ENCODE measurements around the gene MAN1B1. TPM values are rescaled to one million over a fixed set of nuclear protein-coding genes. Genes with fewer than 3 reads are reported as not detected.

MAN1B1 gene
- total and polyA plus RNA-seq, 2 of the 8 experiments (the other 6 are each of a cell fraction or from before 2014, with no cell fraction given): 33.7 to 36.3 TPM

- Histone ChIP-seq H2BK20ac (ENCODE audit: low read length) (no peak overlapping the region), H3K79me2 (ENCODE audit: control insufficient read depth in 1 of 2, insufficient read depth in 2 of 2, low read length in 2 of 2) (no peaks in the 10 kb centered on the region), H3K14ac (ENCODE audit: insufficient read length) (no peak overlapping the region), H3K9ac (replicated peaks in 1 of 4; ENCODE audit: extremely low read depth in 1 of 4, low read depth in 3 of 4, low read length in 3 of 4) (no peak overlapping the region), H3K27me3 (replicated peaks in 1 of 4; ENCODE audit: control insufficient read depth in 3 of 4, extremely low read depth in 1 of 4, insufficient read depth in 3 of 4, low read length in 3 of 4) (peaks cover 21 to 77% (median 59%) of the 10 kb centered on the region in 4 experiments), H2AK5ac (ENCODE audit: low read depth, low read length) (no peak overlapping the region), H2BK5ac (ENCODE audit: low read depth, low read length) (no peak overlapping the region), H3K4me3 (ENCODE audit: extremely low read depth in 1 of 4, insufficient read depth in 2 of 4, low read depth in 3 of 4, low read length in 4 of 4) (no peak overlapping the region), H4K8ac (ENCODE audit: extremely low read depth, insufficient read depth, low read length) (no peak overlapping the region), H3K23ac (ENCODE audit: insufficient read length) (no peak overlapping the region), H2BK15ac (ENCODE audit: low read length) (no peak overlapping the region), H3K4me2 (ENCODE audit: insufficient read depth in 1 of 2, low read depth in 2 of 2, low read length in 2 of 2) (no peak overlapping the region), H2BK12ac (ENCODE audit: low read depth, low read length) (no peak overlapping the region), H3K9me3 (ENCODE audit: insufficient read depth in 2 of 2, low read depth in 1 of 2, low read length in 1 of 2) (no peaks in the 10 kb centered on the region), H3K27ac (ENCODE audit: low read depth, low read length) (no peak overlapping the region), H3K36me3 (ENCODE audit: control insufficient read depth in 2 of 4, insufficient read depth in 4 of 4, low read length in 3 of 4) (no peaks in the 10 kb centered on the region), H4K20me1 (replicated peaks in 1 of 2; ENCODE audit: control insufficient read depth in 1 of 2, insufficient read depth in 2 of 2, low read length in 2 of 2) (peaks cover 1 to 13% of the 10 kb centered on the region in 2 experiments), H2BK120ac (replicated peaks; ENCODE audit: low read depth, low read length) (no peak overlapping the region), H3K4me1 (replicated peaks in 1 of 4; ENCODE audit: control insufficient read depth in 3 of 4, insufficient read depth in 4 of 4, low read length in 3 of 4) (peaks cover 0 to 23% (median 14%) of the 10 kb centered on the region in 4 experiments; a peak in 5 of 7 replicates), H3K56ac (replicated peaks; ENCODE audit: insufficient read length, low read depth, low read length) (no peak overlapping the region), H3K4ac (replicated peaks; ENCODE audit: insufficient read length, low read depth, low read length) (no peak overlapping the region), H2AFZ (ENCODE audit: low read length) (no peak overlapping the region), H3K79me1 (ENCODE audit: low read depth, low read length) (no peaks in the 10 kb centered on the region), H3K18ac (ENCODE audit: extremely low read depth, low read length) (no peak overlapping the region), H4K5ac (ENCODE audit: insufficient read length, low read depth, low read length) (no peak overlapping the region), H3K23me2 (ENCODE audit: low read depth, low read length) (peaks cover 10% of the 10 kb centered on the region; the same call in 1 of the 2 replicates), H4K91ac (replicated peaks; ENCODE audit: insufficient read length, low read length) (no peak overlapping the region)
- ChIA-PET CTCF (ENCODE audit: partially characterized antibody) (interaction anchor here (0.6 to 7.6 kb wide), 11 partner anchors 10 to 190 kb away, joined by 3 to 291 read pairs (median 4); partner anchors contain the start of genes ABCA2 and SAPCD2), POLR2A (ENCODE audit: partially characterized antibody) (interaction anchor here (0.6 to 1.5 kb wide), 6 partner anchors 8 to 325 kb away, joined by 3 to 4 read pairs (median 3); no protein-coding TSS in a partner anchor)
- DNase-seq (ENCODE audit: low read depth in 1 of 2, low spot score in 2 of 2) (no peak), FAIRE-seq (no peak)
- WGBS, 2 experiments (ENCODE audit: extremely low coverage in 1 of 2, insufficient coverage in 1 of 2, insufficient read length in 1 of 2, insufficient replicate concordance in 2 of 2, low coverage in 1 of 2, low lambda C conversion rate in 2 of 2, missing lambda C conversion rate in 1 of 2): 83% methylated on average over 1 of the region's 8 CpGs; no CpG with 5 or more reads in 1 of the 2 experiments
- TF ChIP-seq NRF1 (IDR thresholded peaks at IDR 0.05; ENCODE audit: low read depth, low read length) (no peak), RAD21 (IDR thresholded peaks at IDR 0.05 in 1 of 2, conservative IDR thresholded peaks at IDR 0.05 in 1 of 2; ENCODE audit: low read depth in 2 of 2, low read length in 2 of 2) (no peak), CBX5 (IDR thresholded peaks at IDR 0.05; ENCODE audit: low read depth, low read length) (no peak), SUZ12 (IDR thresholded peaks at IDR 0.05; ENCODE audit: low read length) (no peak), BRCA1 (IDR thresholded peaks at IDR 0.05; ENCODE audit: low read depth, low read length) (no peak), SAP30 (IDR thresholded peaks at IDR 0.05; ENCODE audit: insufficient read depth, insufficient replicate concordance, low read length) (no peak), MAFK (IDR thresholded peaks at IDR 0.05; ENCODE audit: low read depth, low read length) (no peak), SP4 (IDR thresholded peaks at IDR 0.05; ENCODE audit: low read length) (no peak), KDM4A (IDR thresholded peaks at IDR 0.05; ENCODE audit: low read depth, low read length, severe bottlenecking) (no peak), JUND (IDR thresholded peaks at IDR 0.05; ENCODE audit: low read length) (no peak), SIN3A (conservative IDR thresholded peaks at IDR 0.05 in 1 of 2, IDR thresholded peaks at IDR 0.05 in 1 of 2; ENCODE audit: low read depth in 1 of 2, low read length in 2 of 2) (no peak), USF2 (IDR thresholded peaks at IDR 0.05; ENCODE audit: low read length) (no peak)
These were observed 34.5 kb upstream of the MAN1B1 start for GRCh38 chr9:137052293-137052692.
